Trophoblast cell (in vitro differentiated cells and primary cell): ENCODE data around the gene AP2A2.

Source experiments
- DNase-seq, 2 donors: peaks; one replicate each; pipeline ENCODE4 v3.0.0-alpha.2; 2016
- H2AFZ ChIP-seq: 2 replicates; pipeline ENCODE4 v1.6.1; 2013; ENCODE audit warnings: low read length, moderate library complexity, mild to moderate bottlenecking; ENCODE audit not compliant: insufficient read depth, poor library complexity
- H2AK5ac ChIP-seq: 2 replicates; pipeline ENCODE4 v1.6.1; 2013; ENCODE audit warnings: mild to moderate bottlenecking, low read length
- H2BK120ac ChIP-seq: 2 replicates; pipeline ENCODE4 v1.6.1; 2013; ENCODE audit warnings: low read length, mild to moderate bottlenecking, moderate library complexity; ENCODE audit not compliant: insufficient read depth, poor library complexity
- H2BK12ac ChIP-seq: 2 replicates; pipeline ENCODE4 v1.6.1; 2013; ENCODE audit warnings: mild to moderate bottlenecking, low read length, moderate library complexity
- H2BK5ac ChIP-seq: 2 replicates; pipeline ENCODE4 v1.6.1; 2013; ENCODE audit warnings: low read length, low read depth, moderate library complexity, mild to moderate bottlenecking; ENCODE audit not compliant: poor library complexity
- H3K14ac ChIP-seq: 2 replicates; pipeline ENCODE4 v1.6.1; 2013; ENCODE audit warnings: mild to moderate bottlenecking, low read length
- H3K18ac ChIP-seq: 2 replicates; pipeline ENCODE4 v1.6.1; 2013; ENCODE audit warnings: mild to moderate bottlenecking, low read length
- H3K23ac ChIP-seq: 2 replicates; pipeline ENCODE4 v1.6.1; 2013; ENCODE audit warnings: low read length
- H3K27ac ChIP-seq: 2 replicates; pipeline ENCODE4 v1.5.1; 2013; ENCODE audit warnings: low read depth, mild to moderate bottlenecking, inconsistent platforms, low read length, moderate library complexity
- H3K27me3 ChIP-seq: 2 replicates; pipeline ENCODE4 v1.6.1; 2013; ENCODE audit warnings: inconsistent platforms, mild to moderate bottlenecking, low read length, moderate library complexity; ENCODE audit not compliant: insufficient read depth
- H3K36me3 ChIP-seq, 2 experiments: 1 replicate in 1 of 2; 2 replicates in 1 of 2; pipeline ENCODE4 v1.6.1; 2013; ENCODE audit warnings: low read length in 2 of 2, mild to moderate bottlenecking in 2 of 2, moderate library complexity in 1 of 2; ENCODE audit not compliant: insufficient read depth in 2 of 2, control insufficient read depth in 1 of 2
- H3K4ac ChIP-seq: 2 replicates; pipeline ENCODE4 v1.6.1; 2013; ENCODE audit warnings: low read depth, mild to moderate bottlenecking, low read length, moderate library complexity
- H3K4me1 ChIP-seq, 2 experiments: 1 replicate in 1 of 2; 2 replicates in 1 of 2; pipeline ENCODE4 v1.6.1; 2013; ENCODE audit warnings: low read length in 2 of 2, mild to moderate bottlenecking in 2 of 2, moderate library complexity in 1 of 2; ENCODE audit not compliant: insufficient read depth in 2 of 2, control insufficient read depth in 1 of 2
- H3K4me2 ChIP-seq: 2 replicates; pipeline ENCODE4 v1.6.1; 2013; ENCODE audit warnings: inconsistent platforms, mild to moderate bottlenecking, low read length, moderate library complexity
- H3K4me3 ChIP-seq: 2 replicates; pipeline ENCODE4 v1.5.1; 2013; ENCODE audit warnings: mild to moderate bottlenecking, low read depth, low read length, inconsistent platforms
- H3K79me1 ChIP-seq: one replicate; pipeline ENCODE4 v1.6.1; 2013; ENCODE audit warnings: low read length
- H3K79me2 ChIP-seq: 2 replicates; pipeline ENCODE4 v1.6.1; 2013; ENCODE audit warnings: low read length, mild to moderate bottlenecking; ENCODE audit not compliant: control insufficient read depth, insufficient read depth, poor library complexity
- H3K9ac ChIP-seq: 2 replicates; pipeline ENCODE4 v1.6.1; 2013; ENCODE audit warnings: mild to moderate bottlenecking, low read length
- H3K9me3 ChIP-seq: 2 replicates; pipeline ENCODE4 v1.6.1; 2013; ENCODE audit warnings: low read depth, mild to moderate bottlenecking, control low read depth, inconsistent platforms, low read length; ENCODE audit not compliant: insufficient read depth
- H4K12ac ChIP-seq: 2 replicates; pipeline ENCODE4 v1.6.1; 2013; ENCODE audit warnings: low read depth, mild to moderate bottlenecking, low read length, moderate library complexity
- H4K8ac ChIP-seq: 2 replicates; pipeline ENCODE4 v1.6.1; 2013; ENCODE audit warnings: low read depth, mild to moderate bottlenecking, low read length, moderate library complexity
- H4K91ac ChIP-seq: one replicate; pipeline ENCODE4 v1.6.1; 2013; ENCODE audit warnings: low read depth, mild to moderate bottlenecking, low read length, moderate library complexity
- WGBS: extraction: QIAGEN DNeasy Blood & Tissue Kit; methylation state at CpG from one replicate; pipeline ENCODE4 v1.1.7; 2013; ENCODE audit warnings: missing lambda C conversion rate; ENCODE audit not compliant: insufficient read length, insufficient coverage; ENCODE audit errors: extremely low coverage; 5-methylcytosine and 5-hydroxymethylcytosine counted together

AP2A2 gene

DNA sequence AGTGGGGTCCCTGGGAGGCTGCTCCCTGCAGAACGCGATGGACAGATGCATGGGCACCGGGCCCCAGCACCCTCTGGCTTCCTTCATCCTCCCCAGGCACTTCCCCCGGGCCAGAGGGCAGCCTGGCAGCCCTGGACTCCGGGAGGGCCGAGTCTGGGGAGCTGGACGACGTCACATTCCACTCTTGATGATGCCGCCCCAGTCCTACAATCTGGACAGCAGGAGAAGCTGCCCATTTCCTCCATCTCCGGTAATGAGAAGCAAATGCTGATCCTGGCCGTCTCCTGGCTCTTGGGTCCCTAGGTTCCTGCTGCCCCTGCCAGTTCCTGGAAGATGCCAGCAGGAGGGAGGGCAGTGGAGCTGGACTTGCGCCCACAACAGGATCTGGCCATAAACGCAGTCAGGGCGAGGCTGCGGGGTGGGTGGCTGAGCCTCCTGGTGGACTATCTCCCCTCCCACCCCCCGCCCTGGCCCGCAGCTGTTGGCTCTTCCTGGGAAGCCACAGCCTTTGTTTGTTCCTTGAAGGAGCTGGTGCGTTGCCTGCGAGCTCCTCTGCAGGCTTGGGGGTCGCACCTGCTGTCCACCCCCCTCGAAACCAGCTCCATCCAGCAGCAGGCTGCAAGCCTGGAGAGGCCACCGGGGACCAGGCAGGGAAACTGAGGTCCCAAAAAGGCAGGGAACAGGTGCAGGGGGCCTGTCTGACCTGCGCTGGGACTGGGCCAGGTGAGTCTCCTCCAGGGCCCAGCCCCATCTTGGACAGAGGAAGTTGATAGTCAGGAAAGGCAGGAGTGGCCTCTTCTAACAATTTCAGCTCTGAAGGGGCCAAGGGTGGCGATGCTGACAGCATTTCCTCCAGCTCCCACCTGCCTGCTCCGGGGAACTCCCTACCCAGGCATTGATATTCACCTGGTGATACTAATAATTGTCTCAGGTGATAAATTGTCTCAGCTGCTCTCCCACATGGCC, 128.8 kb downstream of the AP2A2 start:
- H2BK5ac ChIP-seq: no peak overlapping the region
- no peak overlapping the region for H2BK12ac ChIP-seq
- no peaks in the 10 kb centered on the region for H3K36me3 ChIP-seq
- no peak overlapping the region for H3K18ac ChIP-seq
- no peak overlapping the region for H3K9ac ChIP-seq
- H3K4me2 ChIP-seq: no peak overlapping the region
- no peaks in the 10 kb centered on the region for H3K27me3 ChIP-seq
- H2AFZ ChIP-seq: no peak overlapping the region
- WGBS: no CpG with 5 or more reads among the region's 25 CpGs
- no peak overlapping the region for H3K27ac ChIP-seq
- no peaks in the 10 kb centered on the region for H3K4me1 ChIP-seq
- H2AK5ac ChIP-seq: no peak overlapping the region
- H3K79me2 ChIP-seq: no peaks in the 10 kb centered on the region
- H4K12ac ChIP-seq: no peak overlapping the region
- no peak overlapping the region for H2BK120ac ChIP-seq
- no peak overlapping the region for H4K91ac ChIP-seq
- no peak overlapping the region for H3K4ac ChIP-seq
- H3K9me3 ChIP-seq: peaks cover 2% of the 10 kb centered on the region
- no peak overlapping the region for H3K23ac ChIP-seq
- H4K8ac ChIP-seq: no peak overlapping the region
- no peak overlapping the region for H3K14ac ChIP-seq
- H3K79me1 ChIP-seq: no peaks in the 10 kb centered on the region
- no peak overlapping the region for H3K4me3 ChIP-seq
- DNase-seq: no peak

- Histone ChIP-seq H3K4me3 (no peak overlapping the region), H3K4me1 (no peaks in the 10 kb centered on the region)
- DNase-seq: no peak
Measured at GRCh38 chr11:1055109-1055703, 129.5 kb downstream of the AP2A2 start.

DNA sequence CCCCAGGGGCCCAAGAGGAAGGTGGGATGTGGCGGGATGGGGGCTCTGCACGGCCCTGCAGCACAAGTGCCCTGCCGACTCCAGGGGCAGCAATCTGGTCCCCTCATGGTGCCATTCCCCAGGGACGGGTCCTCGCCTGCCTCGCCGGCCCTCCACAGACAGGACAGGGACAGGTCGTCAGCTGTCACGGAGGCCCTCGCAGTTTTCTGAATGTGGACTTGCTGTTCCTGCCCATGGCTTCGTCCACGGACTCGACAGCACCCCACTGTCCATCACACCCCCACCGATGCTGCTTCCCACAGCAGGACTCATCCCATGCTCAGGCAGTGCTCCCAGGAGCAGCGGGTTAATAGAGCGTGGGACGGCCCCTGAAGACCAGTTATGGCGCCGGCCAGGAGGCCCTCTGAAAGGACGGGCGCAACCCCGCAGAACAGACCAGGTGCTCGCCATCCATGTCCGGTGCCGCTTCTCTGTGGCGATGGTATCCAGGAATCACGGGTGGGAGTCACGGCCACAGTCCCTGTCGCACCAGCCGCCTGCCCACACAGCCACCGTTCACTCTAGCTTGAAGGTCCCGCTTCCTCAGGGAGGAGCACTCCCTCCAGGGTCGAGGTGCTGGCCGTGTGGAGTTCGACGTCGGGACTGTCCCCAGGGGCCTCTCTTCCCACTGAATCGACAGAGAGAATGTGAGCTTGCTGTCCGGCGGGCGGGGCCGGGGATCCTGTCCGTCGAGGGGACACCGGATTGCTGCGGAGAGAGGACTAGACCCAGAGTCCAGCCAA, 130.5 kb downstream of the AP2A2 start:
- no peak overlapping the region for H3K18ac ChIP-seq
- no peak overlapping the region for H3K4ac ChIP-seq
- no peaks in the 10 kb centered on the region for H3K27me3 ChIP-seq
- H3K4me1 ChIP-seq: no peaks in the 10 kb centered on the region
- no CpG with 5 or more reads among the region's 46 CpGs for WGBS
- no peak overlapping the region for H3K9ac ChIP-seq
- H2BK5ac ChIP-seq: no peak overlapping the region
- H3K79me2 ChIP-seq: no peaks in the 10 kb centered on the region
- peak overlapping the region; percentile 10 for H3K4me3 ChIP-seq
- no peak overlapping the region for H3K4me2 ChIP-seq
- H3K36me3 ChIP-seq: no peaks in the 10 kb centered on the region
- no peak overlapping the region for H2AK5ac ChIP-seq
- H4K91ac ChIP-seq: no peak overlapping the region
- H2AFZ ChIP-seq: no peak overlapping the region
- no peak overlapping the region for H4K12ac ChIP-seq
- H3K9me3 ChIP-seq: peaks cover 2% of the 10 kb centered on the region
- no peak for DNase-seq
- H3K23ac ChIP-seq: no peak overlapping the region
- no peak overlapping the region for H3K14ac ChIP-seq
- H4K8ac ChIP-seq: no peak overlapping the region
- H2BK120ac ChIP-seq: no peak overlapping the region
- no peaks in the 10 kb centered on the region for H3K79me1 ChIP-seq
- no peak overlapping the region for H2BK12ac ChIP-seq
- no peak overlapping the region for H3K27ac ChIP-seq

More at GRCh38 chr11:1055109-1055703, 129.5 kb downstream of the AP2A2 start:
- H3K9me3 ChIP-seq: peaks cover 2% of the 10 kb centered on the region
- no peak overlapping the region for H4K12ac ChIP-seq
- no peak overlapping the region for H4K91ac ChIP-seq
- H3K79me1 ChIP-seq: no peaks in the 10 kb centered on the region
- H2AFZ ChIP-seq: no peak overlapping the region
- H3K4ac ChIP-seq: no peak overlapping the region
- no peak overlapping the region for H2AK5ac ChIP-seq
- no peak overlapping the region for H3K4me2 ChIP-seq
- no peak overlapping the region for H2BK120ac ChIP-seq
- no peak overlapping the region for H3K23ac ChIP-seq
- H2BK12ac ChIP-seq: no peak overlapping the region
- no peak overlapping the region for H3K27ac ChIP-seq
- no peak overlapping the region for H2BK5ac ChIP-seq
- no peaks in the 10 kb centered on the region for H3K79me2 ChIP-seq
- no peaks in the 10 kb centered on the region for H3K27me3 ChIP-seq
- H3K9ac ChIP-seq: no peak overlapping the region
- H3K18ac ChIP-seq: no peak overlapping the region
- no peaks in the 10 kb centered on the region for H3K36me3 ChIP-seq
- no peak overlapping the region for H4K8ac ChIP-seq
- WGBS: no CpG with 5 or more reads among the region's 17 CpGs
- H3K14ac ChIP-seq: no peak overlapping the region

DNA sequence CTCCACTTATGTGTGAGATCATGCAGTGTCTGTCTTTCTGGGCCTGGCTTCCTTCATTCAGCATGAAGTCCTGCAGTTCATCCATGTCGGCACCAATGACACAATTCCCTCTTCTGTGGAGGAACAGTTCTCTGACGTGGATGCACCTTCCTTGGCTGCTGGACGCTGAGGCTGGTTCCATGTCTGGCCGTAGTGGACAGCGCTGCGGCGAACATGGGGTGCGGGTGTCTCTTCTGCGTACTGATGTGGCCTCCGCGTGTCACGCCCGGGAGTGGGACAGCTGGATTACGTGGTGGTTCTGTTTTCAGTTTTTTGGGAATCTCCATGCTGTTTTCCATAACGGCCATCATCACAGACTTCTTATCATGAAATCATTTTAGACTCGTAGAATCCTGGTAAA, 132.1 kb downstream of the AP2A2 start:
- Histone ChIP-seq H2AK5ac (no peak overlapping the region), H3K79me1 (no peaks in the 10 kb centered on the region), H3K27me3 (no peaks in the 10 kb centered on the region), H3K14ac (no peak overlapping the region), H2BK120ac (no peak overlapping the region), H2AFZ (no peak overlapping the region), H2BK12ac (no peak overlapping the region), H4K8ac (no peak overlapping the region), H3K9me3 (peaks cover 5% of the 10 kb centered on the region), H3K4me2 (no peak overlapping the region), H3K4me1 (no peaks in the 10 kb centered on the region), H3K9ac (no peak overlapping the region), H3K18ac (no peak overlapping the region), H3K36me3 (no peaks in the 10 kb centered on the region), H3K27ac (no peak overlapping the region), H3K4me3 (no peak overlapping the region), H3K23ac (no peak overlapping the region), H3K4ac (no peak overlapping the region), H4K91ac (no peak overlapping the region), H4K12ac (no peak overlapping the region), H2BK5ac (no peak overlapping the region), H3K79me2 (no peaks in the 10 kb centered on the region)
- no peak for DNase-seq
- WGBS: no CpG with 5 or more reads among the region's 16 CpGs
